Midbrain (tissue), 1 donor: ENCODE results near the gene NKX3-2.

Experiments used
- DNase-seq: peaks from one replicate; lab custom pipeline; 2025; lab: John Stamatoyannopoulos, UW

NKX3-2 gene

DNA sequence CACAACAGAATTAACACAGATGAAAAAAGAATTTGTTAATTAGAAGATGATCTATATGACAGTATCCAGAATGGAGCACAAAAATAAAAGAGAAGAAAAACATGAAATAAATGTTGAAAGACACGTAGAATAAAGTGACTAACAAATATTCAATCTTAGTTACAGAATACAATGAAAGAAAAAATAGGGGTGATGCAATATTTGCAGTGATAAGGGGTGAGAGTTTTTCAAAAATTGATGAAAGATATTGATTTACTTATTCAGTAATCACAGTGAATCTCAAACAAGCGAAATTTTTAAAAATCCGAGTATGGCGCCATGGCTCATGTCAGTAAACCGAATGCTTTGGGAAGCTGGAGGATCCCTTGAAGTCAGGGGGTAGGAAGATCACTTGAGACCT, 39.9 kb downstream of the NKX3-2 start:
- DNase-seq, result no peak

DNA sequence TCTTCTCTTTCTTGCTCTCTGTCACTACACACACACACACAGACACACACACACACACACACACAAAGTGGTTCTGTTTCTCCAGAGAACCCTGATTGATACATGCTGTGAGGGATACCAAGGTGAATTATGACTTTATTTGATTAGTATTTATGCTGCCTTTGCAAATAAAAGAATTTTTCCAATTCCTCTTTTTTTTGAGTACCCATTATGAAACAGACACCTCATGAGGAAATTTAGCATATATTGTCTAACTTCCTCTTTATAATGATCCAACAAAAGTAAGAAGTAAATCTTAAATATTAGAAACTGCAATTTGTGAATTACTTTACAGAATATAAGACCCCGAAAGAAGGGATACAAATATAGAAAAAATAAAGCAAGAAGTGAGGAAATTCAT, 45.8 kb downstream of the NKX3-2 start:
- no peak for DNase-seq

DNA sequence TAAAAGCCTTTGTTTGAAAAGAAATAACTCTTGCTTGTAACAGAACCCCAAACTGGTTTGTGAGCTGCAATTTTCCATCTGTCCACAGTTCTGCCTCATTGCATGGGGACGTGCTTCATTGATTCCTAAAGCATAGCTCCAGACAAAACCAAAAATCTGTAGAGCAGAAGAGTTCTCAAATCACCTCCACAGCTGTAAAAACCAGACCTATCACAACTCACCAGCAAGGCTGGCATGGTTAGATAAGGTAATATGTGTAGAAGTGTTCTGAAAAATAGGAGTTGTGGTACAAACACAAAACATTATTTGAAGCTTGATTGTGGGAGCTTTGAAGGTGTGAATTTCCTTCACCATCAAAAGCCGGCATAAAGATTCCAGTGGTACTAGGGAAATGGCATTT, 47.7 kb downstream of the NKX3-2 start:
- DNase-seq, result no peak

DNA sequence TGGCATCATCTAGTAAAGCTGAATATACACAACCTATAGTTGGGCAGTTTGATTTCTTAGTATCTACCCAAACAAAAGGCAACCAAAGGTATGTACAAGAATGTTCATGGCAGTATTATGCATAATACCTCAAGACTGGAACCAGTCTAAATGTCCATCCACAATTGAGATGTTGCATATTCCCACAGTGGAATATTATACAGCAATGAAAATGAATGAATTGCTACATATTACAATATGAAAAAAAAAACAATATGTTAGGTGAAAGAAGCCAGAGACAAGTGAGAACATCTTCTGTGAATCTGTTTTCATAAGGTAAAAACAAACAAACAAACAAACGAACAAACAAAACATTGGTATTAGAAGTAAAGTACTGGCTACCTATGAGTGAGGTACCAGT, 48.6 kb downstream of the NKX3-2 start:
- no peak for DNase-seq

DNA sequence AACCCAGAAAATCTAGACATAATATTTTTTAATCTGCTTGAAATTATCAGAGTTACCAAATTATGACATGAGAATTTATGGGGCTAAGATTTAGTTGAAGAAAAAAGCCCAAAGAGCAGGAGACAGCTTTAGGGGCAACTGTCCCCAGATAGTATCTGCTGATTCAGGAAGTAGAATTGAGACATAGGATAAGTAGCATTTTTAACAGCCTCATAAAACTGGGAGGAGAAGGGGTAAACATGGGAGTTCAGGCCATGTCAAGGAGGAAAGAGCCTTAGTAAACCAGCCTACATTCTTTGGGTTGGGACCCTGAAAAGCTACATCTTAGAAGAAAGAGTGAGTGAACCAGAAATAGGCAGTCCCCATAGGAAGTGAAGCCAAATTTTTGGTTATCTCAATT, 50.5 kb downstream of the NKX3-2 start:
- DNase-seq, result no peak

DNA sequence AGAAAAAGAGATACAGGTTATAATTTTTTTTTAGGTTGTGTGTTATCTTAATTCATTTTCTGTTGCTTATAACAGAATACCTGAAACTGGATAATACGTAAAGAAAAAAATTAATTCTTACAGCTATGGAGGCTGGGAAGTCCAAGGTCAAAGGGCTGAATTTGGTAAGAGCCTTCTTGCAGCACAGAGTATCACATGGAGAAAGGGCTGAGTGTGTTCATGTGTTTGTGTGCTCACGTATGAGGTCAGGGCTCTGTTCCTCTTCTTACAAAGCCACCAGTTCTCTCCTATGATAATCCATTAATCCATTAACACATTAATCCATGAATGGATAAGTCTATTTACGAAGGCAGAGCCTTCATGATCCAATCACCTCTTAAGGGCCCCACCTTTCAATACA, 51.6 kb downstream of the NKX3-2 start:
- DNase-seq, result no peak
